Measurements from ENCODE around the gene ONECUT3.

Gene ONECUT3

GRCh38 chr19:1799695-1800342 is 46.5 kb downstream of the ONECUT3 start:
- DNase-seq, result no peak

DNA sequence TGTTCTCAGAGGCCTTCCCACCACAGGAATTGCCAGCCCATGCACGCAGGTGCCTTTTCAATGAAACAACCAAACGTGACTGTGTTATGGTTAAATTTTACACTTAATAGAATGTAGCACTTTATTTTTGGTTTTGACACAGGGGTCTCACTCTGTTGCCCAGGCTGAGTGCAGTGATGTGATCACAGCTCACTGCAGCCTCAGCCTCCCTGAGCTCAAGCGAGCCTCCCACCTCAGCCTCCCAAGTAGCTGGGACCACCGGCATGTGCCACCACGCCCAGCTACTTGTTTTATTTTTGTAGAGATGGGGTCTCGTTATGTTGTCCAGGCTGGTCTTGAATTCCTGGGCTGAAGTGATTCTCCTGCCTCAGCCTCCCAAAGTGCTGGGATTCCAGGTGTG is 51.6 kb downstream of the ONECUT3 start:
- no peak for DNase-seq

- DNase-seq, result no peak
Measured at GRCh38 chr19:1805401-1806183, 52.3 kb downstream of the ONECUT3 start.

- no peak for DNase-seq
Measured at GRCh38 chr19:1806184-1807029, 53.1 kb downstream of the ONECUT3 start.

- DNase-seq, result no peak
Measured at GRCh38 chr19:1807030-1807694, 53.9 kb downstream of the ONECUT3 start.

GRCh38 chr19:1807695-1808394 is 54.5 kb downstream of the ONECUT3 start:
- no peak for DNase-seq

DNA sequence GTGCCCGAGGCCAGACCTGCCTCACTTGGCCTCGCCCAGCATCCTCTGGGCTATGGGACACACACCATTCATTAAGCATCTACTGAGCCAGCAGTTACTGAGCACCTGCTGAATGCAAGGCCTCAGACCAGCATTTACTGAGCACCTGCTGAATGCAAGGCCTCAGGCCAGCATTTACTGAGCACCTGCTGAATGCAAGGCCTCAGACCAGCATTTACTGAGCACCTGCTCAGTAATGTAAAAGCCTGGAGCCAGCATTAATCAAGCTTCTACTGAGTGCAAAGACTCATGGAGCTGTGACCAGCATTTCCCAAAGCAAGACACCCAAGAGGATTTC is 55.1 kb downstream of the ONECUT3 start:
- DNase-seq, result no peak

GRCh38 chr19:1809678-1810077 is 56.4 kb downstream of the ONECUT3 start:
- DNase-seq, result no peak

GRCh38 chr19:1810439-1811160 is 57.3 kb downstream of the ONECUT3 start:
- DNase-seq, result no peak

GRCh38 chr19:1811472-1811894 is 58.2 kb downstream of the ONECUT3 start:
- DNase-seq, result peak; percentile 41

DNA sequence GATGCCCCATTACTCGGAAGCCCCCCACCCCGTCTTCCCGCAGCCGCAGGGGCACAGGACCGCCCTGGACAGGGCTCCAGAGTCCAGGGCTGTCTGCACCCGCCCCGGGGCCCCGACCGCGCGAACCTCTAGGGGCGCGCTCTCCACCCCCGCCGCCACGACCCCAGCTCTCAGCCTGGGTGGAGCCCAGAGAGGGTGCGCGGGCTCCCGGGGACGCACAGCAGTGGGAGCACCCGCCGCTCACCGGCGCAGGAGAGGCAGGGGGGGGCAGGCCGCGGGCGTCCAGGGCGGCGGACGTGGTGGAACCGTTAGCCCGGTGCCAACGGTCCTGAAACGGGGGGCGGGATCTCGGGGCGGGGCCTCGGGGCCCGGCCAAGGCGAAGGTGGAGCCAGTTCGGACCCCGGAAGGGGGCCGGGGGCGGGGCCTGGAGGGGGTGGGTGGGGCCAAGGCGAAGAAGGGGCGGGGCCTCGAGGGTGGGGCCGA is 58.7 kb downstream of the ONECUT3 start, which contains the start of gene ATP8B3:
Gene ATP8B3 (minus strand): TSS at position 335 of the 484 bp plus-strand sequence. CDS start 540 bp downstream, outside the sequence.
- no peak for DNase-seq

DNA sequence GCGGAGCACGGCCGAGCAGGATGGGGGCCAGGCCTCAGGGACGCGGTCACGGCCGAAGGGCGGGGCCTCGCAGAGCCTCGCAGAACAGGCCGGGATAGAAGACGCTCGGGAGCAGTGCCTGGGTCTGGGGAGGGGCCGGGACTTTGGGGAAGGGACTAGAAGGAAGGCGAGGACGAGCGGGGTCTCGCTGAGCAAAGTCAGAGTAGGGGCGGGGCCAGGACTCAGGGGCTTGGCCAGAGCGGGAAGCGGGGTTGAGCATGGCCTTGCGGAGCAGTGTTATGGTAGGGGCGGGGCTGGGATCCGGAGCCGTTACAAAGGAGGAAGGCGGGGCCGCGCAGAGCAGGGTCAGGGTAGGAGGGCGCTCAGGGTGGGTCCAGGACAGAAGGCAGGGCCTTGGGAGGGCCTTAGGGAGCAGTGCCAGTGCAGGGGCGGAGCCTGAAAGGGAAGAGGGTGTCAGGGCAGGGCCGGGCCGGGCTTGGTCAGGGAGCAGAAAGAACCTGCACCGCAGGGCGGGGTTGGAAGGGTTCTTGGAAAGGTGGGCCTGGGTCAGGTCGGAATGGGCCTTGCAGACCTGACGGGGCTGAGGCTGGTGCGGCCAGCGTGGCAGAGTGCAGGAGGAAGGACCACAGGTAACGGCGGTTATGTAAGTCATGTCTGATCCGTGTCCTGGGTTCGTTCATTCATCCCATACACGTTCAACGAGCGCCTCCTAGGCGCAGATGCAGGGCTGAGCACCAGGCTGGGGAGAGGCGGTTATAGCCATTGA is 59.3 kb downstream of the ONECUT3 start:
- DNase-seq, result peak; percentile 94

DNA sequence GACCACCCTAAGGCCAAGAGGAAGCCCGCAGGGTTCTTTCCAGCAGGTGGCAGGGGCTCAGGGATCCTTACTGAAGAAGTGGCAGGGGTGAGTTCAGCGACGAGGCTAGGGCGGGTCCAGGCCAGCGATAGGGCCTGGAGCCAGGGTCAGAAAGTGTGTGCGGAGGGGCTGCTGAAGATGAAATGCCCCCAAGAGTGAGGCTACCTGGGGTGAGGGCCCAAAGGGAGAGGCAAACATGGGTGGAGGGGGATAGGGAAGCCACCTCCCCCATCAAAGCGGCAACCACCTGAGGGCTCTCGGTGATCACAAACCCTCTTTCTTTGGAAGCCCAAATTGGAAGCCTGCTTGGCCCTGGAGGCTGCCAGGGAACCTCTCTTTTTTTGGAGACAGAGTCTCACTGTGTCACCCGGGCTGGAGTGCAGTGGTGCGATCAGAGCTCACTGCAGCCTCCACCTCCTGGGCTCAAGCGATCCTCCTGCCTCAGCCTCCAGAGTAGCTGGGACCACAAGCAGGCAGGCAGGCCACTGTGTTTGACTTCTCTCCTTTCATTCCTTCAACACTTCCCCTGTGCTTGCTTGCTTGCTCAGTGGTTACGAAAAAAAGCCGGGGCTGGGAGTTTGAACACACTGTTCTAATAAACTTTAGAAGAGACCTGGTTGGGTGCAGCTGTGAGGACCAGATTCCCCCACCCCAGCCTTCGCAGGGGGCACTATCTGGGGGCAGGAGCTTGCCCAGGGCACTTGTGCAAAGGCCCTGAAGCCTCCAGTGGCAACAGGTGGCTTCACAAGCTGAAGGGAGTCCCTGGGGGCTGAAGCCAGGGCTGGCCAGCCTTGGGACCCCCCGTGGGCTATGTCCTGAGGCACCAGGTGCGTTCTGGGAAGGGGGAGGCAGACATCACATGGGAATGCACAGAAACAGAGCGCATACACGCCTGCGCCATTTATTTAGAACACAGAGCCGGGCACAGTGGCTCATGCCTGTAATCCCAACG is 60.2 kb downstream of the ONECUT3 start:
- DNase-seq, result no peak

DNA sequence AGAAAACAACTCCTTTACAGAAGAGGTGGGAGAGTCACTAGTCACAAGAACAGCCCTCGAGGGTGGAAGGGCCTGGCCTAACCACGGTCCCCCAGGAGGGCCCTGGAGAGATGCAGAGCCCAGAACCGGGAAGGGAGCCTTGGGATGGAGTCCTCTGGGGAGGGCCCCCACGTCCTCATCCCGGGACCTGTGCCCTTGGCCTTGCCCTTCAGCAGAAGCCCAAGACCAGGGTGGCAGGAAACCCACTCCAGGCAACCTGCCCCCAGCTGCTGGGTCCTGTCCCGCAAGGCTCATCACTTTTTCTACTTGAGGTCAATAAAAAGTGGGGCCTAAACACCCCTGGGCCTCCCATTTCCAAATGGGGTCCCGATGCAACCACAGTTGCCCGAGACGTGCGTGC is 61.1 kb downstream of the ONECUT3 start:
- DNase-seq, result no peak

- no peak for DNase-seq
Measured at GRCh38 chr19:1814833-1815604, 61.7 kb downstream of the ONECUT3 start.

- DNase-seq, result no peak
Measured at GRCh38 chr19:1815605-1816529, 62.6 kb downstream of the ONECUT3 start.

DNA sequence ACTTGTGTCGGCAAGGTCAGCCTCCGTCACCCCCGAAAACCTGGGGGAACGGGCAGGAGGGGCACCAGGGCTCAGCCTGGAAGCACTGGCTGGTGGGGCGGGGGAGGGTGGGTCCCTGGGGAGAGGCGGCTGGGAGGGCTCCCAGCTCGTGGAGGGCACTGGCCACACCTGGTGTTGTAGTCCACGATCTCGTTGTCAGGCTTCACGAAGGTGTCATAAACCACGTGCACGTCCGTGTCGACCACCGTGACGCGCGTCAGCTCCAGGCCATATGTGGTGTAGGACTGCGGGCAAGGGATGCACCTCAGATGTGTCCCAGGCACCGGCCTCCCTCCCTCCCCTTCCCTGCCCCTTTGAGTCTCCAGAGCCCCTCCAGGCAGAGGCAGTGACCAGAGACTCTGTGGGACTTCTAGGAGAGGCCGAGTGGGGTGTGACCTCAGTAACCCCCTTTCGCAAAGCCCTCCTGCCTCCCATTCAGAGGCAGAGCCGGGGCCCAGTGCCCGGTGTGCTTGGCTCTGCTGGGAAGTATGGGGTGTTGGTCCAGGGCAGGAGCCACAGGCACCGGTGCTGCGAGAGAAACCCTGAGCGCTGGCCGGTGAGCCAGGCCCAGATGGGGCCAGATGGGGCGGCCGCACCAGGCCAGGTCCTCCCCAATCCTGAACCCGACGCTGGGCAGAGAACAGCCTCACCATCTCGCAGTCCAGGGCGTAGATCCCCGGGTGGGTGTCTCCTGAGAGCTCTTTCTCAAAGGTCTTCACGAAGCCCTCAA is 63.4 kb downstream of the ONECUT3 start:
- DNase-seq, result no peak
